GM12874 (cell line): ENCODE data around the gene MBD4.

Experiments used
- CTCF ChIP-seq: IDR thresholded peaks from 2 replicates; pipeline ENCODE4 v1.5.1; 2011; ENCODE audit warnings: low read depth, mild to moderate bottlenecking, control low read depth, low read length, moderate library complexity; ENCODE audit not compliant: insufficient read depth

Gene MBD4

GRCh38 chr3:129442947-129443346 is 3.2 kb upstream of the MBD4 start:
- no peak for TF ChIP-seq CTCF

- TF ChIP-seq CTCF, result no peak
Observed at GRCh38 chr3:129442486-129442885, 2.7 kb upstream of the MBD4 start.

GRCh38 chr3:129441782-129442181 is 2.0 kb upstream of the MBD4 start:
- TF ChIP-seq CTCF, result no peak

- TF ChIP-seq CTCF, result no peak
Observed at GRCh38 chr3:129441215-129441614, 1.5 kb upstream of the MBD4 start.

- TF ChIP-seq CTCF, result no peak
Observed at GRCh38 chr3:129440618-129441190, 956 bp upstream of the MBD4 start.

GRCh38 chr3:129439226-129439816 is 427 bp downstream of the MBD4 start:
- no peak for TF ChIP-seq CTCF

- TF ChIP-seq CTCF, result no peak
Observed at GRCh38 chr3:129435367-129435766, 4.4 kb downstream of the MBD4 start.
